HepG2 (cell line): ENCODE results near the gene S1PR3. TPM values are rescaled to one million over a fixed set of nuclear protein-coding genes. Genes with fewer than 3 reads are reported as not detected.

Experiments used
- ATAC-seq: fragments of 200-7000 bp; cut with Tn5 transposase; 3 replicates; pipeline ENCODE4 v1.9.1; 2020; ENCODE audit warnings: mild to moderate bottlenecking, moderate library complexity
- BruUV-seq: library from RNA; stranded (reverse); fragments of 400-500 nt; replicated peaks from 2 replicates; lab custom pipeline; 2021; lab: Mats Ljungman, UMichigan
- CTCF ChIA-PET: fragments of 300-600 bp; formaldehyde crosslinking; extraction: SDS; loops from one replicate; lab custom pipeline; 2021; ENCODE audit warnings: low total read pairs, inconsistent platforms, low intra/inter-chr PET ratio; lab: Yijun Ruan, JAX
- POLR2A ChIA-PET: fragments of 350-600 bp; sonication (Branson Sonifier 250); formaldehyde crosslinking; loops from one replicate; lab custom pipeline; 2020; ENCODE audit warnings: antibody characterized with exemption, inconsistent platforms; lab: Yijun Ruan, JAX
- DNase-seq: peaks from one replicate; pipeline ENCODE4 v3.0.0-alpha.2; 2015; ENCODE audit warnings: low spot score
- FAIRE-seq: peaks from 3 replicates; lab custom pipeline; 2011; peaks lifted over from hg19 to GRCh38; lab: Jason Lieb, UNC
- H2AFZ ChIP-seq: one replicate; pipeline ENCODE4 v1.6.1; 2011; ENCODE audit warnings: low read length, inconsistent platforms
- H3K27ac ChIP-seq: fragments of 300-600 bp; 3 replicates; pipeline ENCODE4 v1.8.0; 2011; ENCODE audit warnings: mixed run types, mild to moderate bottlenecking, mixed read lengths, low read length, inconsistent platforms; ENCODE audit not compliant: insufficient read depth; ENCODE audit errors: extremely low read length
- H3K27me3 ChIP-seq, 2 experiments: fragments of 200-600 bp in 1 of 2; 2 replicates in 1 of 2; 3 replicates in 1 of 2; pipeline versions ENCODE4 v1.6.0 to v1.8.0; 2011; ENCODE audit warnings: low read length in 2 of 2, mild to moderate bottlenecking in 2 of 2, moderate library complexity in 2 of 2, inconsistent platforms in 1 of 2; ENCODE audit not compliant: insufficient read depth in 2 of 2, control insufficient read depth in 1 of 2
- H3K36me3 ChIP-seq, 2 experiments: fragments of 200-600 bp in 1 of 2; replicated peaks in 1 of 2; 2 replicates in 1 of 2; 3 replicates in 1 of 2; pipeline versions ENCODE4 v1.5.1 to v1.8.0; 2011; ENCODE audit warnings: low read length in 2 of 2, inconsistent platforms in 1 of 2; ENCODE audit not compliant: insufficient read depth in 2 of 2, control insufficient read depth in 1 of 2
- H3K4me1 ChIP-seq: 2 replicates; pipeline ENCODE4 v1.5.1; 2012; ENCODE audit warnings: low read length, inconsistent platforms; ENCODE audit not compliant: insufficient read depth
- H3K4me2 ChIP-seq: 2 replicates; pipeline ENCODE4 v1.6.0; 2011; ENCODE audit warnings: low read depth, low read length, inconsistent platforms
- H3K4me3 ChIP-seq, 3 experiments: fragments of 200-600 bp in 1 of 3; sonication (generic), shearing (Covaris generic) in 1 of 3; replicated peaks in 1 of 3; 2 replicates each; pipeline ENCODE4 v1.5.1; 2011 to 2016; ENCODE audit warnings: low read length in 3 of 3, inconsistent platforms in 2 of 3, low read depth in 2 of 3, mild to moderate bottlenecking in 2 of 3, control low read depth in 1 of 3, mixed read lengths in 1 of 3; ENCODE audit not compliant: insufficient read depth in 1 of 3
- H3K79me2 ChIP-seq: one replicate; pipeline ENCODE4 v1.6.1; 2011; ENCODE audit warnings: low read length, inconsistent platforms; ENCODE audit not compliant: insufficient read depth
- H3K9ac ChIP-seq: 2 replicates; pipeline ENCODE4 v1.6.0; 2011; ENCODE audit warnings: mild to moderate bottlenecking, low read depth, low read length, inconsistent platforms; ENCODE audit not compliant: insufficient read depth
- H3K9me3 ChIP-seq: 2 replicates; pipeline ENCODE4 v1.5.1; 2012; ENCODE audit warnings: mild to moderate bottlenecking, low read length
- H4K20me1 ChIP-seq: 2 replicates; pipeline ENCODE4 v1.6.0; 2011; ENCODE audit warnings: inconsistent platforms, mild to moderate bottlenecking, low read length, moderate library complexity; ENCODE audit not compliant: insufficient read depth
- CEBPB ChIP-seq: IDR thresholded peaks from 2 replicates; pipeline ENCODE4 v1.6.1; 2011; ENCODE audit warnings: low read depth, low read length, improper control_type of control experiment, borderline replicate concordance
- GTF3A ChIP-seq: sonication (generic); formaldehyde crosslinking; conservative IDR thresholded peaks from 2 replicates; pipeline ENCODE4 v1.4.0; 2020; ENCODE audit warnings: mild to moderate bottlenecking, missing genetic modification reagents
- TMF1 ChIP-seq: sonication (generic); formaldehyde crosslinking; IDR thresholded peaks from 2 replicates; pipeline ENCODE4 v1.8.1; 2022; ENCODE audit warnings: low read depth, missing genetic modification reagents
- ZBTB3 ChIP-seq: sonication (generic); formaldehyde crosslinking; IDR thresholded peaks from 2 replicates; pipeline ENCODE4 v1.4.0; 2020; ENCODE audit warnings: low read depth, mild to moderate bottlenecking, moderate library complexity, missing genetic modification reagents, borderline replicate concordance
- ZFP36 ChIP-seq: fragments of 150-350 bp; IDR thresholded peaks from 2 replicates; pipeline ENCODE4 v1.6.1; 2018; ENCODE audit warnings: borderline replicate concordance, low read length, low read depth; ENCODE audit not compliant: partially characterized antibody
- ZNF337 ChIP-seq: sonication (generic); formaldehyde crosslinking; IDR thresholded peaks from 2 replicates; pipeline ENCODE4 v1.5.1; 2020; ENCODE audit warnings: missing genetic modification reagents, low read depth, mild to moderate bottlenecking, borderline replicate concordance
- ZNF44 ChIP-seq: sonication (generic); formaldehyde crosslinking; IDR thresholded peaks from 2 replicates; pipeline ENCODE4 v1.5.1; 2020; ENCODE audit warnings: mild to moderate bottlenecking, missing genetic modification reagents
- ZNF513 ChIP-seq: sonication (generic); formaldehyde crosslinking; conservative IDR thresholded peaks from 2 replicates; pipeline ENCODE4 v1.5.0; 2020; ENCODE audit warnings: missing genetic modification reagents
- ZNF570 ChIP-seq: sonication (generic); formaldehyde crosslinking; IDR thresholded peaks from 2 replicates; pipeline ENCODE4 v1.4.0; 2020; ENCODE audit warnings: mild to moderate bottlenecking, missing genetic modification reagents, borderline replicate concordance
- ZNF749 ChIP-seq: sonication (generic); formaldehyde crosslinking; IDR thresholded peaks from 2 replicates; pipeline ENCODE4 v1.8.0; 2022; ENCODE audit warnings: mild to moderate bottlenecking, missing genetic modification reagents, moderate library complexity, borderline replicate concordance
- ZNF850 ChIP-seq: sonication (generic); formaldehyde crosslinking; conservative IDR thresholded peaks from 2 replicates; pipeline ENCODE4 v1.9.0; 2021; ENCODE audit warnings: mild to moderate bottlenecking, missing genetic modification reagents
- WGBS: methylation state at CpG from one replicate; pipeline ENCODE4 v1.1.6; 2017; ENCODE audit warnings: low lambda C conversion rate; 5-methylcytosine and 5-hydroxymethylcytosine counted together
- in situ Hi-C: cut with HindIII; loops from 2 replicates; pipeline ENCODE4 v1.10.0; 2017; ENCODE audit warnings: low pct_unique_long_range_greater_than_20kb; ENCODE audit not compliant: extremely low pct_ligation_motif_present
- intact Hi-C: fragments of 100-400 bp; cut with micrococcal nuclease; formaldehyde crosslinking; loops from one replicate; pipeline ENCODE4 v1.10.0; 2022; ENCODE audit not compliant: unreplicated experiment
- polyA plus RNA-seq, 8 experiments: library from polyadenylated mRNA; depleted of rRNA in 3 of 8; stranded (reverse) in 7 of 8; unstranded in 1 of 8; fragments of >200 nt; fragmentation: Illumina TruSeq in 4 of 8; extraction: Trizol in 4 of 8; gene quantifications; 2 replicates each; pipeline versions ENCODE4 v1.2.1 to v1.2.3, GENCODE V29; 2011 to 2016; ENCODE audit warnings: low read depth in 4 of 8, missing spikeins in 1 of 8, mixed read lengths in 1 of 8; ENCODE audit not compliant: insufficient read depth in 1 of 8
- total RNA-seq, 5 experiments: library from RNA; depleted of rRNA; stranded (reverse); fragments of >200 nt; fragmentation: Illumina TruSeq; extraction: Trizol; gene quantifications; 2 replicates each; pipeline ENCODE4 v1.2.3, GENCODE V29; 2016; ENCODE audit warnings: low read depth in 1 of 5
- TF ChIP-seq, protein P1 (sequence below): IDR thresholded peaks from 2 replicates; pipeline ENCODE4 v1.6.1; 2016; ENCODE audit warnings: missing compliant biosample characterization, missing genetic modification reagents, borderline replicate concordance
- TF ChIP-seq, protein P2 (sequence below): sonication (generic); formaldehyde crosslinking; IDR thresholded peaks from 2 replicates; pipeline ENCODE4 v1.8.1; 2023; ENCODE audit warnings: mild to moderate bottlenecking, inconsistent platforms, moderate library complexity, missing genetic modification reagents, borderline replicate concordance

S1PR3 gene
- total and polyA plus RNA-seq, 2 of the 13 experiments (the other 11 are each of a cell fraction or from before 2014, with no cell fraction given) = 0.02 TPM; not detected in 1

DNA sequence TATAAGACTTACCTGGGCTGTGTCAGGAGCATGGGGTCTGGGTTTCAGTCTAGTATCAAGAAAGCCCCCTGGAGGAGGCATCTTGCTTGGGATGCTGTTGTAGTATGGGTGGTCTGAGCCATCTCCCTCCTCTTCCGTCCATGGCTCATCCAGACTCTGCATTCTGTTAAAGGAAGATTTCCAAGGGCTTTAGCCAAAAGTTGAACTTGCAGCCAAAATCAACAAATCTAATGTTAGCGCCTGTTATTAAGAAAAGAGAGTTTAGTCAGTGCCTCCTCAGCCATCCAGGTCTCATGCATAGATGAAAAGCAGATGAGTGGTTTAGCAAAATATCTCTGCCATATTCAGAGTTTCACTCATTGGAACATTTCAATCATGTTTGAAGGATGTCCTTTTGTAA lies 55.6 kb downstream of the S1PR3 start (continued):
- TF ChIP-seq CEBPB (no peak), ZFP36 (no peak), ZNF850 (CRISPR knock-in tag) (no peak), ZNF44 (CRISPR knock-in tag) (no peak), GTF3A (CRISPR knock-in tag) (no peak), ZNF337 (CRISPR knock-in tag) (no peak)
- TF ChIP-seq, protein P1, sequence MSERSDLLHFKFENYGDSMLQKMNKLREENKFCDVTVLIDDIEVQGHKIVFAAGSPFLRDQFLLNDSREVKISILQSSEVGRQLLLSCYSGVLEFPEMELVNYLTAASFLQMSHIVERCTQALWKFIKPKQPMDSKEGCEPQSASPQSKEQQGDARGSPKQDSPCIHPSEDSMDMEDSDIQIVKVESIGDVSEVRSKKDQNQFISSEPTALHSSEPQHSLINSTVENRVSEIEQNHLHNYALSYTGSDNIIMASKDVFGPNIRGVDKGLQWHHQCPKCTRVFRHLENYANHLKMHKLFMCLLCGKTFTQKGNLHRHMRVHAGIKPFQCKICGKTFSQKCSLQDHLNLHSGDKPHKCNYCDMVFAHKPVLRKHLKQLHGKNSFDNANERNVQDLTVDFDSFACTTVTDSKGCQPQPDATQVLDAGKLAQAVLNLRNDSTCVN (CRISPR knock-in tag) = no peak

- Histone ChIP-seq H3K27ac (no peak overlapping the region), H3K4me3 (no peak overlapping the region), H3K36me3 (no peaks in the 10 kb centered on the region), H4K20me1 (no peaks in the 10 kb centered on the region), H3K4me1 (no peaks in the 10 kb centered on the region)
- in situ Hi-C loops (no loop called here), intact Hi-C loops (no loop called here)
- FAIRE-seq (no peak), ATAC-seq (no peak)
- BruUV-seq = no TSS peak
- POLR2A ChIA-PET = no interaction called here
- TF ChIP-seq, protein P2, sequence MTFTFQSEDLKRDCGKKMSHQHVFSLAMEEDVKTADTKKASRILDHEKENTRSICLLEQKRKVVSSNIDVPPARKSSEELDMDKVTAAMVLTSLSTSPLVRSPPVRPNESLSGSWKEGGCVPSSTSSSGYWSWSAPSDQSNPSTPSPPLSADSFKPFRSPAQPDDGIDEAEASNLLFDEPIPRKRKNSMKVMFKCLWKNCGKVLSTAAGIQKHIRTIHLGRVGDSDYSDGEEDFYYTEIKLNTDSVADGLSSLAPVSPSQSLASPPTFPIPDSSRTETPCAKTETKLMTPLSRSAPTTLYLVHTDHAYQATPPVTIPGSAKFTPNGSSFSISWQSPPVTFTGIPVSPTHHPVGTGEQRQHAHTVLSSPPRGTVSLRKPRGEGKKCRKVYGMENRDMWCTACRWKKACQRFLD = no peak
- TF ChIP-seq ZNF570 (CRISPR knock-in tag) = no peak
- TF ChIP-seq ZNF513 (CRISPR knock-in tag) = no peak
- no peak for TF ChIP-seq TMF1 (CRISPR knock-in tag)
- TF ChIP-seq ZBTB3 (CRISPR knock-in tag) = no peak
- no peak for TF ChIP-seq ZNF749 (CRISPR knock-in tag)
- TF ChIP-seq, all 625 proteins: peak for 0
- WGBS = 48% methylated on average over 4 of the region's 4 CpGs
- Histone ChIP-seq H3K9me3 (no peaks in the 10 kb centered on the region), H3K27me3 (no peaks in the 10 kb centered on the region), H3K79me2 (no peaks in the 10 kb centered on the region), H2AFZ (no peak overlapping the region), H3K4me2 (no peak overlapping the region), H3K9ac (no peak overlapping the region)
- DNase-seq = no peak
- CTCF ChIA-PET = no interaction called here
Observed at GRCh38 chr9:89047667-89048066, 56.4 kb downstream of the S1PR3 start.
